Stimulated activated CD8-positive, alpha-beta memory T cell treated with anti-CD3 and anti-CD28 coated beads, Interleukin-7, amount 100 ng/mL, for 4 hours (primary cell): Measurements from ENCODE around the gene BRD4.

ENCODE experiments used
- DNase-seq, 2 donors: peaks; one replicate each; pipeline ENCODE4 v3.0.0-alpha.2; 2020; ENCODE audit warnings: low read depth in 2 of 2

BRD4 gene

GRCh38 chr19:15225760-15226159, 106.6 kb downstream of the BRD4 start:
- DNase-seq = no peak

GRCh38 chr19:15223649-15224361, 108.5 kb downstream of the BRD4 start:
- DNase-seq = no peak

GRCh38 chr19:15222738-15223648, 109.3 kb downstream of the BRD4 start:
- peak; percentile 42 to 70 for DNase-seq

GRCh38 chr19:15220833-15221232, 111.5 kb downstream of the BRD4 start:
- DNase-seq = no peak

GRCh38 chr19:15218501-15218900, 113.8 kb downstream of the BRD4 start:
- no peak for DNase-seq

- DNase-seq = no peak
These were observed 116.0 kb downstream of the BRD4 start for GRCh38 chr19:15216363-15216762.

GRCh38 chr19:15213715-15214381, 118.5 kb downstream of the BRD4 start:
- DNase-seq = no peak

GRCh38 chr19:15212711-15213110, 119.6 kb downstream of the BRD4 start:
- no peak for DNase-seq

GRCh38 chr19:15210323-15210781, 122.0 kb downstream of the BRD4 start:
- no peak for DNase-seq

- no peak for DNase-seq
These were observed 130.8 kb downstream of the BRD4 start for GRCh38 chr19:15201374-15202023.

- DNase-seq = no peak
These were observed 131.6 kb downstream of the BRD4 start, which contains the start of gene NOTCH3 for GRCh38 chr19:15200553-15201364. NOTCH3 (minus strand) TSS chr19:15200995; CDS start chr19:15200905, 90 bp downstream.

GRCh38 chr19:15199661-15200552, 132.4 kb downstream of the BRD4 start:
- DNase-seq = no peak

GRCh38 chr19:15198951-15199660, 133.2 kb downstream of the BRD4 start:
- no peak for DNase-seq

- DNase-seq = no peak
These were observed 134.4 kb downstream of the BRD4 start for GRCh38 chr19:15197942-15198341.

GRCh38 chr19:15197275-15197941, 134.9 kb downstream of the BRD4 start:
- DNase-seq = no peak

- DNase-seq = no peak
These were observed 135.9 kb downstream of the BRD4 start for GRCh38 chr19:15196360-15197005.

GRCh38 chr19:15195371-15196334, 136.7 kb downstream of the BRD4 start:
- peak in 1 of 2 donors; percentile 17 for DNase-seq
